Measurements from ENCODE around the gene PNPLA1.

GRCh38 chr6:36349240-36349639, 79.4 kb downstream of the PNPLA1 start:
- no peak for TF ChIP-seq MAX (IDR thresholded peaks at IDR 0.05)
- no peak for TF ChIP-seq CTCF (IDR thresholded peaks at IDR 0.05 in 2 of 3, conservative IDR thresholded peaks at IDR 0.05 in 1 of 3; ENCODE audit: borderline replicate concordance in 1 of 3, insufficient read depth in 1 of 3, low read depth in 2 of 3, low read length in 2 of 3)
- TF ChIP-seq CEBPB (IDR thresholded peaks at IDR 0.05; ENCODE audit: low read depth) = no peak
- no peak for TF ChIP-seq YY1 (IDR thresholded peaks at IDR 0.05; ENCODE audit: extremely low read depth, insufficient replicate concordance, low read depth, low read length)
- no peak for TF ChIP-seq ZNF274 (IDR thresholded peaks at IDR 0.05; ENCODE audit: low read depth, low read length)
- TF ChIP-seq POLR2A (IDR thresholded peaks at IDR 0.05; ENCODE audit: borderline replicate concordance, extremely low read depth, insufficient read depth, insufficient read length) = no peak
- TF ChIP-seq JUND (IDR thresholded peaks at IDR 0.05) = no peak
- TF ChIP-seq POLR2AphosphoS5 (IDR thresholded peaks at IDR 0.05; ENCODE audit: low read depth, low read length) = no peak
- no peak for TF ChIP-seq CBX3 (IDR thresholded peaks at IDR 0.05; ENCODE audit: low read depth)
- TF ChIP-seq REST (IDR thresholded peaks at IDR 0.05; ENCODE audit: low read depth) = no peak
- TF ChIP-seq EGR1 (IDR thresholded peaks at IDR 0.05; ENCODE audit: low read depth) = no peak
- TF ChIP-seq ZBTB33 (IDR thresholded peaks at IDR 0.05; ENCODE audit: extremely low read depth, insufficient replicate concordance, low read length) = no peak

All from HCT116 (cell line).